Adipose tissue (tissue), 3 donors: ENCODE measurements around the gene EXD3. TPM values are rescaled to one million over a fixed set of nuclear protein-coding genes. Genes with fewer than 3 reads are reported as not detected.

ENCODE experiments used
- H3K27ac ChIP-seq: one replicate; pipeline ENCODE4 v1.5.1; 2013; ENCODE audit warnings: low read depth, low read length
- WGBS, 3 donors: extraction: QIAGEN DNeasy Blood & Tissue Kit; methylation state at CpG; one replicate each; pipeline ENCODE4 v1.1.7; 2013; 5-methylcytosine and 5-hydroxymethylcytosine counted together
- polyA plus RNA-seq, 3 donors: library from polyadenylated mRNA; stranded (reverse); fragments of 200-250 nt; gene quantifications; one replicate each; pipeline ENCODE4 v1.2.3, GENCODE V29; 2013
- donor health status: healthy with polysubstance abuse.
- donor health status: Bipolar disorder and iron deficiency.
- donor health status: healthy.

Gene EXD3
- polyA plus RNA-seq, 3 donors, result 7.6 to 38.5 (median 14.0) TPM

- no peak overlapping the region for H3K27ac ChIP-seq
- WGBS, 3 donors, result 89 to 93% (median 91%) methylated on average over 17 of the region's 17 CpGs
Measured at GRCh38 chr9:137366445-137366810, 56.5 kb downstream of the EXD3 start.

GRCh38 chr9:137365552-137366444, 57.2 kb downstream of the EXD3 start:
- H3K27ac ChIP-seq, result no peak overlapping the region
- WGBS, 3 donors, result 84 to 88% (median 86%) methylated on average over 20 of the region's 20 CpGs

GRCh38 chr9:137365056-137365455, 57.9 kb downstream of the EXD3 start:
- WGBS, 3 donors, result 90 to 96% (median 93%) methylated on average over 12 of the region's 12 CpGs
- H3K27ac ChIP-seq, result no peak overlapping the region

- no peak overlapping the region for H3K27ac ChIP-seq
- 94 to 95% methylated on average over 5 of the region's 5 CpGs; no CpG with 5 or more reads in 1 of the 3 donors for WGBS, 3 donors
Measured at GRCh38 chr9:137359850-137360249, 63.1 kb downstream of the EXD3 start.

GRCh38 chr9:137358126-137358525, 64.8 kb downstream of the EXD3 start:
- H3K27ac ChIP-seq, result no peak overlapping the region
- WGBS, 3 donors, result 96 to 98% (median 98%) methylated on average over 10 of the region's 10 CpGs

- no peak overlapping the region for H3K27ac ChIP-seq
- 84 to 90% (median 89%) methylated on average over 4 of the region's 4 CpGs for WGBS, 3 donors
Measured at GRCh38 chr9:137357166-137357565, 65.8 kb downstream of the EXD3 start.

- H3K27ac ChIP-seq, result no peak overlapping the region
- 84 to 91% (median 91%) methylated on average over 17 to 18 of the region's 18 CpGs for WGBS, 3 donors
Measured at GRCh38 chr9:137355761-137356365, 67.1 kb downstream of the EXD3 start.

GRCh38 chr9:137354845-137355760, 67.9 kb downstream of the EXD3 start:
- WGBS, 3 donors, result 89 to 94% (median 90%) methylated on average over 21 to 29 of the region's 30 CpGs
- no peak overlapping the region for H3K27ac ChIP-seq

- WGBS, 3 donors, result 89 to 97% (median 94%) methylated on average over 26 to 28 of the region's 28 CpGs
- no peak overlapping the region for H3K27ac ChIP-seq
Measured at GRCh38 chr9:137354153-137354844, 68.7 kb downstream of the EXD3 start.

GRCh38 chr9:137353223-137354152, 69.5 kb downstream of the EXD3 start:
- H3K27ac ChIP-seq, result no peak overlapping the region
- WGBS, 3 donors, result 79 to 87% (median 83%) methylated on average over 38 to 43 of the region's 43 CpGs

GRCh38 chr9:137352511-137353222, 70.3 kb downstream of the EXD3 start:
- 87 to 93% (median 89%) methylated on average over 24 to 26 of the region's 26 CpGs for WGBS, 3 donors
- no peak overlapping the region for H3K27ac ChIP-seq

GRCh38 chr9:137351781-137352501, 71.0 kb downstream of the EXD3 start:
- no peak overlapping the region for H3K27ac ChIP-seq
- 87 to 92% (median 92%) methylated on average over 21 to 23 of the region's 23 CpGs for WGBS, 3 donors

- 95 to 98% (median 98%) methylated on average over 22 to 30 of the region's 30 CpGs for WGBS, 3 donors
- H3K27ac ChIP-seq, result no peak overlapping the region
Measured at GRCh38 chr9:137350696-137351584, 72.0 kb downstream of the EXD3 start.

- WGBS, 3 donors, result 94 to 98% (median 95%) methylated on average over 24 to 27 of the region's 27 CpGs
Measured at GRCh38 chr9:137349471-137350033, 73.4 kb downstream of the EXD3 start.

More at GRCh38 chr9:137349471-137350033, 73.4 kb downstream of the EXD3 start:
- H3K27ac ChIP-seq, result no peak overlapping the region
